GM04504 (cell line): Measurements from ENCODE around the gene PTH2R.
A peak's percentile ranks its signal among the peaks of the same experiment; 100 is the strongest.
"Not testable (repeated sequence)": the region's sequence is repeated elsewhere in the genome, so short reads cannot be mapped to it uniquely, and the experiment has no call there.

Experiments used
- DNase-seq: peaks from one replicate; pipeline ENCODE4 v3.0.0-alpha.2; 2012; ENCODE audit warnings: low read depth

Gene PTH2R

GRCh38 chr2:208406474-208407451 is at the start of gene PTH2R:
PTH2R (plus strand) TSS chr2:208406792; CDS start chr2:208407044, 252 bp downstream.
- no peak for DNase-seq

GRCh38 chr2:208356846-208357574 is 49.6 kb upstream of the PTH2R start:
- DNase-seq = no peak

GRCh38 chr2:208358758-208359631 is 47.6 kb upstream of the PTH2R start:
- no peak for DNase-seq

- DNase-seq = no peak
Measured at GRCh38 chr2:208359632-208359986, 47.0 kb upstream of the PTH2R start.

- no peak for DNase-seq
Measured at GRCh38 chr2:208360259-208361076, 46.1 kb upstream of the PTH2R start.

- DNase-seq = no peak
Measured at GRCh38 chr2:208361077-208361441, 45.5 kb upstream of the PTH2R start.

GRCh38 chr2:208363485-208363884 is 43.1 kb upstream of the PTH2R start:
- DNase-seq = peak; percentile 62

GRCh38 chr2:208366215-208367127 is 40.1 kb upstream of the PTH2R start:
- no peak for DNase-seq

GRCh38 chr2:208369091-208369490 is 37.5 kb upstream of the PTH2R start:
- no peak for DNase-seq

GRCh38 chr2:208370881-208371633 is 35.5 kb upstream of the PTH2R start:
- DNase-seq = no peak

GRCh38 chr2:208371634-208371935 is 35.0 kb upstream of the PTH2R start:
- DNase-seq = no peak

- DNase-seq = peak; percentile 20
Measured at GRCh38 chr2:208373460-208374089, 33.0 kb upstream of the PTH2R start.

GRCh38 chr2:208375491-208376068 is 31.0 kb upstream of the PTH2R start:
- no peak for DNase-seq

- DNase-seq = not testable (repeated sequence)
Measured at GRCh38 chr2:208377344-208377860, 29.2 kb upstream of the PTH2R start.

GRCh38 chr2:208379192-208379591 is 27.4 kb upstream of the PTH2R start:
- DNase-seq = no peak

GRCh38 chr2:208384637-208385036 is 22.0 kb upstream of the PTH2R start:
- no peak for DNase-seq

GRCh38 chr2:208386541-208386940 is 20.1 kb upstream of the PTH2R start:
- no peak for DNase-seq

- no peak for DNase-seq
Measured at GRCh38 chr2:208389940-208390339, 16.7 kb upstream of the PTH2R start.

- DNase-seq = no peak
Measured at GRCh38 chr2:208392300-208392699, 14.3 kb upstream of the PTH2R start.
